HPDE6-E6E7 (cell line): ENCODE measurements around the gene DYSF.

Experiments
- DNase-seq: peaks from one replicate; pipeline ENCODE4 v3.0.0; 2011; ENCODE audit warnings: missing footprints; ENCODE audit errors: extremely low spot score

DYSF gene

GRCh38 chr2:71602581-71602980 is 149.2 kb downstream of the DYSF start:
- no peak for DNase-seq

GRCh38 chr2:71603311-71603811 is 150.0 kb downstream of the DYSF start:
- DNase-seq, result no peak

- no peak for DNase-seq
These were observed 150.7 kb downstream of the DYSF start for GRCh38 chr2:71603851-71604725.

- DNase-seq, result no peak
These were observed 151.4 kb downstream of the DYSF start for GRCh38 chr2:71604726-71605120.

GRCh38 chr2:71605173-71605641 is 151.8 kb downstream of the DYSF start:
- no peak for DNase-seq

GRCh38 chr2:71605781-71606241 is 152.4 kb downstream of the DYSF start:
- DNase-seq, result no peak

- no peak for DNase-seq
These were observed 152.9 kb downstream of the DYSF start for GRCh38 chr2:71606244-71606643.

- DNase-seq, result no peak
These were observed 154.0 kb downstream of the DYSF start for GRCh38 chr2:71607151-71607889.

- no peak for DNase-seq
These were observed 154.7 kb downstream of the DYSF start for GRCh38 chr2:71608034-71608433.

- DNase-seq, result no peak
These were observed 155.1 kb downstream of the DYSF start for GRCh38 chr2:71608441-71608840.

GRCh38 chr2:71609029-71609428 is 155.7 kb downstream of the DYSF start:
- DNase-seq, result no peak

- DNase-seq, result no peak
These were observed 156.1 kb downstream of the DYSF start for GRCh38 chr2:71609441-71609840.

GRCh38 chr2:71609958-71610357 is 156.6 kb downstream of the DYSF start:
- no peak for DNase-seq

GRCh38 chr2:71610671-71611070 is 157.3 kb downstream of the DYSF start:
- DNase-seq, result no peak

GRCh38 chr2:71611247-71611646 is 157.9 kb downstream of the DYSF start:
- DNase-seq, result no peak

GRCh38 chr2:71611781-71612527 is 158.6 kb downstream of the DYSF start:
- DNase-seq, result no peak

- no peak for DNase-seq
These were observed 159.4 kb downstream of the DYSF start for GRCh38 chr2:71612581-71613402.

GRCh38 chr2:71613403-71613952 is 160.1 kb downstream of the DYSF start:
- no peak for DNase-seq

- DNase-seq, result no peak
These were observed 160.9 kb downstream of the DYSF start for GRCh38 chr2:71613953-71614925.
